ENCODE results near the gene PCOLCE2.

DNA sequence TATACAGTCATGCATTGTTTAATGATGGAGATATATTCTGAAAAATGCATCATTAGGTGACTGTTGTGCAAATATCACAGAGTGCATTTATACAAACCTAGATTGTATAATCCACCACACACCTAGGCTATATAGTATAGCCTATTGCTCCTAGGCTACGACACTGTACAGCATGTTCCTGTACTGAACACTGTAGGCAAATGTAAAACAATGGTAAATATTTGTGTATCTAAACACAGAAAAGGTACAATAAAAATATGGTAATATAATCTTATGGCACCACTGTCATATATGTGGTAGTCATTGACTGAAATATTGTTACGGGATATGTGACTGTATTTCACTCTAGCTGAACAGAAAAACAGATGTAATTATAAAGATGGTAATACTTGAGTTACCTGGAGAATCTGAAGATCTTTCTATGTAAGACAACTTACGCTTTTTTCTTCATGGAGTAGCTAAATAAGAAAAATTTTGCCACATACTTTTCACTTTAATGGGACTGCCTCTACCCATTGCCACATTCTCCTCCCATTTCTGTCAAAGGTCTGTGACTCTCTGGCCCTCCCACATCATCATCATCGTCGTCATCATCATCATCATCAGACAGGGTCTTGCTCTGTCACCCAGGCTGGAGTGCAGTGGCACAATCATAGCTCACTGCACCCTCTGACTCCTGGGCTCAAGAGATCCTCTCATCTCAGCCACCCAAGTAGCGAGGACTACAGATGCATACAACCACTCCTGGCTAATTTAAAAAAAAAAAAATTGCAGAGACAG lies 7.2 kb downstream of the PCOLCE2 start:
- TF ChIP-seq, protein P1, sequence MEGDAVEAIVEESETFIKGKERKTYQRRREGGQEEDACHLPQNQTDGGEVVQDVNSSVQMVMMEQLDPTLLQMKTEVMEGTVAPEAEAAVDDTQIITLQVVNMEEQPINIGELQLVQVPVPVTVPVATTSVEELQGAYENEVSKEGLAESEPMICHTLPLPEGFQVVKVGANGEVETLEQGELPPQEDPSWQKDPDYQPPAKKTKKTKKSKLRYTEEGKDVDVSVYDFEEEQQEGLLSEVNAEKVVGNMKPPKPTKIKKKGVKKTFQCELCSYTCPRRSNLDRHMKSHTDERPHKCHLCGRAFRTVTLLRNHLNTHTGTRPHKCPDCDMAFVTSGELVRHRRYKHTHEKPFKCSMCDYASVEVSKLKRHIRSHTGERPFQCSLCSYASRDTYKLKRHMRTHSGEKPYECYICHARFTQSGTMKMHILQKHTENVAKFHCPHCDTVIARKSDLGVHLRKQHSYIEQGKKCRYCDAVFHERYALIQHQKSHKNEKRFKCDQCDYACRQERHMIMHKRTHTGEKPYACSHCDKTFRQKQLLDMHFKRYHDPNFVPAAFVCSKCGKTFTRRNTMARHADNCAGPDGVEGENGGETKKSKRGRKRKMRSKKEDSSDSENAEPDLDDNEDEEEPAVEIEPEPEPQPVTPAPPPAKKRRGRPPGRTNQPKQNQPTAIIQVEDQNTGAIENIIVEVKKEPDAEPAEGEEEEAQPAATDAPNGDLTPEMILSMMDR (IDR thresholded peaks at IDR 0.05) = no peak
- TF ChIP-seq POLR2A (IDR thresholded peaks at IDR 0.05) = no peak

Data from testis (tissue), 2 donors.